HepG2 (cell line): ENCODE results near the gene MVP. TPM values are rescaled to one million over a fixed set of nuclear protein-coding genes. Genes with fewer than 3 reads are reported as not detected.

Experiments used
- ATAC-seq: fragments of 200-7000 bp; cut with Tn5 transposase; 3 replicates; pipeline ENCODE4 v1.9.1; 2020; ENCODE audit warnings: mild to moderate bottlenecking, moderate library complexity
- BruUV-seq: library from RNA; stranded (reverse); fragments of 400-500 nt; replicated peaks from 2 replicates; lab custom pipeline; 2021; lab: Mats Ljungman, UMichigan
- CTCF ChIA-PET: fragments of 300-600 bp; formaldehyde crosslinking; extraction: SDS; loops from one replicate; lab custom pipeline; 2021; ENCODE audit warnings: low total read pairs, inconsistent platforms, low intra/inter-chr PET ratio; lab: Yijun Ruan, JAX
- POLR2A ChIA-PET: fragments of 350-600 bp; sonication (Branson Sonifier 250); formaldehyde crosslinking; loops from one replicate; lab custom pipeline; 2020; ENCODE audit warnings: antibody characterized with exemption, inconsistent platforms; lab: Yijun Ruan, JAX
- DNase-seq: peaks from one replicate; pipeline ENCODE4 v3.0.0-alpha.2; 2015; ENCODE audit warnings: low spot score
- FAIRE-seq: peaks from 3 replicates; lab custom pipeline; 2011; peaks lifted over from hg19 to GRCh38; lab: Jason Lieb, UNC
- H2AFZ ChIP-seq: one replicate; pipeline ENCODE4 v1.6.1; 2011; ENCODE audit warnings: low read length, inconsistent platforms
- H3K27ac ChIP-seq: fragments of 300-600 bp; 3 replicates; pipeline ENCODE4 v1.8.0; 2011; ENCODE audit warnings: mixed run types, mild to moderate bottlenecking, mixed read lengths, low read length, inconsistent platforms; ENCODE audit not compliant: insufficient read depth; ENCODE audit errors: extremely low read length
- H3K27me3 ChIP-seq, 2 experiments: fragments of 200-600 bp in 1 of 2; 2 replicates in 1 of 2; 3 replicates in 1 of 2; pipeline versions ENCODE4 v1.6.0 to v1.8.0; 2011; ENCODE audit warnings: low read length in 2 of 2, mild to moderate bottlenecking in 2 of 2, moderate library complexity in 2 of 2, inconsistent platforms in 1 of 2; ENCODE audit not compliant: insufficient read depth in 2 of 2, control insufficient read depth in 1 of 2
- H3K36me3 ChIP-seq, 2 experiments: fragments of 200-600 bp in 1 of 2; replicated peaks in 1 of 2; 2 replicates in 1 of 2; 3 replicates in 1 of 2; pipeline versions ENCODE4 v1.5.1 to v1.8.0; 2011; ENCODE audit warnings: low read length in 2 of 2, inconsistent platforms in 1 of 2; ENCODE audit not compliant: insufficient read depth in 2 of 2, control insufficient read depth in 1 of 2
- H3K4me1 ChIP-seq: 2 replicates; pipeline ENCODE4 v1.5.1; 2012; ENCODE audit warnings: low read length, inconsistent platforms; ENCODE audit not compliant: insufficient read depth
- H3K4me2 ChIP-seq: 2 replicates; pipeline ENCODE4 v1.6.0; 2011; ENCODE audit warnings: low read depth, low read length, inconsistent platforms
- H3K4me3 ChIP-seq, 3 experiments: fragments of 200-600 bp in 1 of 3; sonication (generic), shearing (Covaris generic) in 1 of 3; replicated peaks in 1 of 3; 2 replicates each; pipeline ENCODE4 v1.5.1; 2011 to 2016; ENCODE audit warnings: low read length in 3 of 3, inconsistent platforms in 2 of 3, low read depth in 2 of 3, mild to moderate bottlenecking in 2 of 3, control low read depth in 1 of 3, mixed read lengths in 1 of 3; ENCODE audit not compliant: insufficient read depth in 1 of 3
- H3K79me2 ChIP-seq: one replicate; pipeline ENCODE4 v1.6.1; 2011; ENCODE audit warnings: low read length, inconsistent platforms; ENCODE audit not compliant: insufficient read depth
- H3K9ac ChIP-seq: 2 replicates; pipeline ENCODE4 v1.6.0; 2011; ENCODE audit warnings: mild to moderate bottlenecking, low read depth, low read length, inconsistent platforms; ENCODE audit not compliant: insufficient read depth
- H3K9me3 ChIP-seq: 2 replicates; pipeline ENCODE4 v1.5.1; 2012; ENCODE audit warnings: mild to moderate bottlenecking, low read length
- H4K20me1 ChIP-seq: 2 replicates; pipeline ENCODE4 v1.6.0; 2011; ENCODE audit warnings: inconsistent platforms, mild to moderate bottlenecking, low read length, moderate library complexity; ENCODE audit not compliant: insufficient read depth
- DPF2 ChIP-seq: sonication (generic); formaldehyde crosslinking; IDR thresholded peaks from 2 replicates; pipeline ENCODE4 v1.4.0; 2020; ENCODE audit warnings: mild to moderate bottlenecking, low read depth, missing genetic modification reagents, borderline replicate concordance
- ELF3 ChIP-seq: IDR thresholded peaks from 2 replicates; pipeline ENCODE4 v1.6.1; 2016; ENCODE audit warnings: missing genetic modification reagents, missing compliant biosample characterization
- FOXA1 ChIP-seq, 2 experiments: fragments of 450-650 bp in 1 of 2; sonication (generic) in 1 of 2; formaldehyde crosslinking in 1 of 2; IDR thresholded peaks; 2 replicates each; pipeline versions ENCODE4 v1.4.0 to v1.6.1; 2016 to 2020; ENCODE audit warnings: missing genetic modification reagents in 1 of 2
- HIC2 ChIP-seq: sonication (generic); formaldehyde crosslinking; IDR thresholded peaks from 2 replicates; pipeline ENCODE4 v1.9.0; 2022; ENCODE audit warnings: low read depth, missing genetic modification reagents
- HNRNPLL ChIP-seq: fragments of 200-400 bp; formaldehyde crosslinking; IDR thresholded peaks from 2 replicates; pipeline ENCODE4 v1.6.1; 2017; ENCODE audit warnings: mild to moderate bottlenecking, low read depth, low read length; ENCODE audit not compliant: poor library complexity, severe bottlenecking
- IRF9 ChIP-seq: sonication (generic); formaldehyde crosslinking; IDR thresholded peaks from 2 replicates; pipeline ENCODE4 v1.8.0; 2022; ENCODE audit warnings: missing genetic modification reagents, mild to moderate bottlenecking, borderline replicate concordance
- LCORL ChIP-seq, 2 experiments: fragments of 450-650 bp in 1 of 2; sonication (generic) in 1 of 2; formaldehyde crosslinking in 1 of 2; IDR thresholded peaks; 2 replicates each; pipeline versions ENCODE4 v1.5.0 to v1.6.1; 2017 to 2020; ENCODE audit warnings: antibody characterized with exemption in 1 of 2, missing genetic modification reagents in 1 of 2
- PITX1 ChIP-seq: sonication (generic); formaldehyde crosslinking; IDR thresholded peaks from 2 replicates; pipeline ENCODE4 v1.5.1; 2020; ENCODE audit warnings: mild to moderate bottlenecking, missing genetic modification reagents
- SOX5 ChIP-seq: IDR thresholded peaks from 2 replicates; pipeline ENCODE4 v1.6.1; 2016; ENCODE audit warnings: borderline replicate concordance
- ZBTB20 ChIP-seq: sonication (generic); formaldehyde crosslinking; IDR thresholded peaks from 2 replicates; pipeline ENCODE4 v1.8.1; 2023; ENCODE audit warnings: missing genetic modification reagents, low read depth, mild to moderate bottlenecking, borderline replicate concordance
- ZMYM2 ChIP-seq: sonication (generic); formaldehyde crosslinking; IDR thresholded peaks from 2 replicates; pipeline ENCODE4 v1.8.0; 2022; ENCODE audit warnings: mild to moderate bottlenecking, missing genetic modification reagents
- ZNF121 ChIP-seq: sonication (generic); formaldehyde crosslinking; IDR thresholded peaks from 2 replicates; pipeline ENCODE4 v1.5.0; 2020; ENCODE audit warnings: mild to moderate bottlenecking, missing genetic modification reagents
- ZNF460 ChIP-seq: sonication (generic); formaldehyde crosslinking; IDR thresholded peaks from 2 replicates; pipeline ENCODE4 v1.5.1; 2020; ENCODE audit warnings: missing genetic modification reagents, mild to moderate bottlenecking, borderline replicate concordance
- ZNF605 ChIP-seq: sonication (generic); formaldehyde crosslinking; IDR thresholded peaks from 2 replicates; pipeline ENCODE4 v1.8.0; 2022; ENCODE audit warnings: mild to moderate bottlenecking, missing genetic modification reagents
- WGBS: methylation state at CpG from one replicate; pipeline ENCODE4 v1.1.6; 2017; ENCODE audit warnings: low lambda C conversion rate; 5-methylcytosine and 5-hydroxymethylcytosine counted together
- in situ Hi-C: cut with HindIII; loops from 2 replicates; pipeline ENCODE4 v1.10.0; 2017; ENCODE audit warnings: low pct_unique_long_range_greater_than_20kb; ENCODE audit not compliant: extremely low pct_ligation_motif_present
- intact Hi-C: fragments of 100-400 bp; cut with micrococcal nuclease; formaldehyde crosslinking; loops from one replicate; pipeline ENCODE4 v1.10.0; 2022; ENCODE audit not compliant: unreplicated experiment
- polyA plus RNA-seq, 8 experiments: library from polyadenylated mRNA; depleted of rRNA in 3 of 8; stranded (reverse) in 7 of 8; unstranded in 1 of 8; fragments of >200 nt; fragmentation: Illumina TruSeq in 4 of 8; extraction: Trizol in 4 of 8; gene quantifications; 2 replicates each; pipeline versions ENCODE4 v1.2.1 to v1.2.3, GENCODE V29; 2011 to 2016; ENCODE audit warnings: low read depth in 4 of 8, missing spikeins in 1 of 8, mixed read lengths in 1 of 8; ENCODE audit not compliant: insufficient read depth in 1 of 8
- total RNA-seq, 5 experiments: library from RNA; depleted of rRNA; stranded (reverse); fragments of >200 nt; fragmentation: Illumina TruSeq; extraction: Trizol; gene quantifications; 2 replicates each; pipeline ENCODE4 v1.2.3, GENCODE V29; 2016; ENCODE audit warnings: low read depth in 1 of 5

The MVP gene
- total and polyA plus RNA-seq, 2 of the 13 experiments (the other 11 are each of a cell fraction or from before 2014, with no cell fraction given) = 22.9 to 43.5 TPM

- H3K27ac ChIP-seq = no peak within 1 kb of the TSS
These were observed 42.5 kb upstream of the MVP start, which contains the start of gene ZG16 for GRCh38 chr16:29777576-29778350. Gene ZG16, plus strand, starts transcription at chr16:29778256. Its CDS starts 1,011 bp downstream, at chr16:29779267.

GRCh38 chr16:29779474-29779873 lies 40.8 kb upstream of the MVP start:
- ChIA-PET CTCF (no interaction called here), POLR2A (interaction anchor here (2.8 kb wide), 1 partner anchor 11 kb away, joined by 10 read pairs; the partner anchor contains the start of gene KIF22)
- Histone ChIP-seq H3K9ac (no peak overlapping the region), H3K79me2 (no peaks in the 10 kb centered on the region), H3K27me3 (peaks cover 2 to 30% of the 10 kb centered on the region in 2 experiments; a peak in 4 of 5 replicates), H3K4me2 (peak overlapping the region; percentile 8; the same call in 1 of the 2 replicates), H3K4me1 (peaks cover 51% of the 10 kb centered on the region), H3K9me3 (no peaks in the 10 kb centered on the region), H3K4me3 (no peak overlapping the region), H3K27ac (no peak overlapping the region), H2AFZ (no peak overlapping the region), H3K36me3 (no peaks in the 10 kb centered on the region), H4K20me1 (no peaks in the 10 kb centered on the region)
- DNase-seq = peak; percentile 81
- in situ Hi-C loops = no loop called here
- intact Hi-C loops = no loop called here
- 5% methylated on average over 10 of the region's 10 CpGs for WGBS
- peak; percentile 82 for ATAC-seq
- BruUV-seq = no TSS peak
- peak; percentile 28 for FAIRE-seq
- TF ChIP-seq FOXA1 (IDR thresholded peaks at IDR 0.05) = no peak
- TF ChIP-seq FOXA1 (CRISPR knock-in tag; IDR thresholded peaks at IDR 0.05) = 0 out of 2 replicates have a peak, but pooled peaks have one; percentile 15
- TF ChIP-seq HIC2 (CRISPR knock-in tag) = 0 out of 2 replicates have a peak, but pooled peaks have one; percentile 39
- TF ChIP-seq IRF9 (CRISPR knock-in tag) = 0 out of 2 replicates have a peak, but pooled peaks have one; percentile 31
- 0 out of 2 replicates have a peak, but pooled peaks have one; percentile 12 for TF ChIP-seq ZNF605
- no peak for TF ChIP-seq ZBTB20
- TF ChIP-seq LCORL (IDR thresholded peaks at IDR 0.05) = peak; percentile 38; the same call in 1 of the 2 replicates
- peak; percentile 71; the same call in 1 of the 2 replicates for TF ChIP-seq LCORL (CRISPR knock-in tag; IDR thresholded peaks at IDR 0.05)
- TF ChIP-seq ZMYM2 (CRISPR knock-in tag) = 0 out of 2 replicates have a peak, but pooled peaks have one; percentile 29
- TF ChIP-seq PITX1 = peak; percentile 40; the same call in 1 of the 2 replicates
- TF ChIP-seq ELF3 = 0 out of 2 replicates have a peak, but pooled peaks have one; percentile 9
- TF ChIP-seq SOX5 (CRISPR knock-in tag) = 0 out of 2 replicates have a peak, but pooled peaks have one; percentile 14
- TF ChIP-seq DPF2 (CRISPR knock-in tag) = 0 out of 2 replicates have a peak, but pooled peaks have one; percentile 7

More at GRCh38 chr16:29777576-29778350, 42.5 kb upstream of the MVP start, which contains the start of gene ZG16:
- no peak for ATAC-seq
- no peaks in the 10 kb centered on the region for H4K20me1 ChIP-seq
- H3K4me2 ChIP-seq = peak within 1 kb of the TSS; percentile 8; the same call in 1 of the 2 replicates
- no peaks in the 10 kb centered on the region for H3K79me2 ChIP-seq
- no peak for TF ChIP-seq HNRNPLL
- TF ChIP-seq ZNF121 = 0 out of 2 replicates have a peak, but pooled peaks have one; percentile 19
- peak; percentile 20; the same call in 1 of the 2 replicates for TF ChIP-seq ZNF460 (CRISPR knock-in tag)
- TF ChIP-seq, all 625 proteins: peak for 2
- CTCF ChIA-PET = no interaction called here
- FAIRE-seq (peak; percentile 34), DNase-seq (no peak)
- Histone ChIP-seq H3K36me3 (no peaks in the 10 kb centered on the region), H3K4me1 (peaks cover 53% of the 10 kb centered on the region), H2AFZ (no peak within 1 kb of the TSS), H3K9ac (no peak within 1 kb of the TSS), H3K27me3 (peaks cover 2 to 30% of the 10 kb centered on the region in 2 experiments), H3K9me3 (no peaks in the 10 kb centered on the region), H3K4me3 (no peak within 1 kb of the TSS)
- POLR2A ChIA-PET = interaction anchor here (2.8 kb wide), 1 partner anchor 13 kb away, joined by 10 read pairs; the partner anchor contains the start of gene KIF22
- 54% methylated on average over 8 of the region's 10 CpGs for WGBS
- intact Hi-C loops (no loop called here), in situ Hi-C loops (no loop called here)
- BruUV-seq = no TSS peak
